Stimulated activated CD4-positive, alpha-beta T cell treated with anti-CD3 and anti-CD28 coated beads, Interleukin-1b, Interleukin-23, amount 100 ng/mL, for 48 hours (primary cell): Measurements from ENCODE around the gene GRAMD1B.
"Not testable (repeated sequence)": the region's sequence is repeated elsewhere in the genome, so short reads cannot be mapped to it uniquely, and the experiment has no call there.

Source experiments
- DNase-seq: peaks from one replicate; pipeline ENCODE4 v3.0.0-alpha.2; 2020

Gene GRAMD1B

DNA sequence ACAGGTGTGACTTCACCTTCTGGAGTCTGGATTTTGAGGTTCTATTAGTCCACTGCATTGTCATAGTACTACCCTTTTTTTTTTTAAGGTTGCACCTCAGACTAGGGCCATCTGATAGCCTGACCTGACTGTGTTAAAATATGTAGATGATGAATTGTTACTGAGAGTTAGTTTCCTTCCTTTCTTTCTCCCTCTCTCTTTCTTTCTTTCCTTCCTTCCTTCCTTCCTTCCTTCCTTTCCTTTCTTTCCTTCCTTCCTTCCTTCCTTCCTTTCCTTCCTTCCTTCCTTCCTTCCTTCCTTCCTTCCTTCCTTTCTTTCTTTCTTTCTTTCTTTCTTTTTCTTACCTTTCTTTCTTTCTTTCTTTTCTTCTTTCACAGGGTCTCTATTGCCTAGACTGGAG lies 83.2 kb downstream of the GRAMD1B start:
- not testable (repeated sequence) for DNase-seq

DNA sequence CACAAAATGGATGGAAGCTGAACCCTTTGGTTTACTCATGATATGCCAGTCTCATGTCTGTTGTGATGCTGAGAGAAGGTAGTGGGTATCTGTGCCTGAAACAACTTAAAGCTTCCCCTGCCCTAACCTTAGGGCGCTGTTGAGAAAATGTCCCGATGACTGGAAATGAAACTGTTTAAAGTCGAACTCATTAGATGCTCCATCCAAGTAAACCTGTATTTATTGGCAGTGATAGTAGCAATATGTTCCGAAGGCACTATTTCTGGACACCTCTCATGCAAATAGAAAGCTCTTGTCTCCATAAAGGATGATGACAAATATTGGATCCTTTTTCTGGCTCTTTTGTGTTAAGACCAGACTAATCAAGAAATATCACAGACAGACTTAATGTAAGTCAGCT lies 86.2 kb downstream of the GRAMD1B start:
- DNase-seq, result no peak

DNA sequence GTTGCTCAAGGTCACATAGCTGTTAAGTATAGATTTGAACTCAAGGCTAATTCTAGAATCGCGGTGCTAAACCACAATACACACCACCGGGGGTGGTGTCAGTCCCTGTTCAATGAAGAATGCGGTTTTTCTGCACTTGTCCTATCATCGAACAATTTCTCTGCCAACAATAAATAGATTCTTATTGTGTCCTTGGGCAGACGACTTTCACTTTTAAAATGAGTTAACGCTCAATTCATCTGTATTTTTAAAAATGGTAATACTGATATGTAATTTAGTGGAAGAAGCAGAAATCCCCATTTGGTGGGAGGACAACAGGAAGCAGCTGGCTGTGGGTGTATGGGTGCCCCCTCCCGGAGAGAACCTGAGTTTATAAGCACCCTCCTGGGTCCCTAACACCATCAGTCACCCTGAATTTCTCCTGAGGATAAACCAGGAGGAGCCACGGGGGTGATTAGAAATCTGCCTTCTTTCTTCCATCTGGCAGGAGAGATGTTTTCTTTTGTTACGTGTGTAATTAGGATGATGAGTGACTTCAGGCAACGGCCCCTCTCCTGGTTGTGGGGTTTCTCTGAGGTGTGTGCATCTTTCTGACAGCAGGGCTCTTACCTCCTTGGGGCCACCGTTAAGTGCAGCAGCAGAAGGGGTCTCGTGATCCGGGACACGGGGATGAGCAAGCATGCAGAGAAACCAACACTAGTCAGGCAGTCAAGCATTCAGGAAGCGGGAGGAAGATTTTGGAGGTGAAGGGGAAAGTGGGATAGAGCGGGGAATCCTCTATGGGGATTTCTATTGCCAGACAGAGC lies 87.7 kb downstream of the GRAMD1B start:
- no peak for DNase-seq

- DNase-seq, result no peak
These were observed 88.5 kb downstream of the GRAMD1B start for GRCh38 chr11:123518496-123519054.

- no peak for DNase-seq
These were observed 89.2 kb downstream of the GRAMD1B start for GRCh38 chr11:123519055-123519796.

DNA sequence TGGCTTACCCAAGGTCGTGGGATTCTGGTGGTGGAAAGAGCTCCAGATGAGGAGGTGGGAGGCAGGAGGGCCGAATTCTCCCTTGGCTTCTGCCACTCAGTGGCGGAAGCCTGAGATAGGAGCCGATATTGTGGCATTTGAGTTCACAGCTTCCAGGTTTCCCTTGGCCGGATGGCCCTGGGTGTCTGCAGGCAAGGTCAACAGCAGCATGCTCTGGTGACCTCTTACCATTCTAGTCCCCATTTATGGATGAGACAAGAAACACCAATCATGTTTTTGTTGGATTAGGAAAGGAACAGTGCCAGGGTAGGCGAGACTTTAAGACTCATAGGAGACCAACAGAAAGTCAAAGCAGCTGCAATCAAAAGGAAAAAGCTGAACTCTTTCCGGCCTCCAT lies 89.7 kb downstream of the GRAMD1B start:
- no peak for DNase-seq

DNA sequence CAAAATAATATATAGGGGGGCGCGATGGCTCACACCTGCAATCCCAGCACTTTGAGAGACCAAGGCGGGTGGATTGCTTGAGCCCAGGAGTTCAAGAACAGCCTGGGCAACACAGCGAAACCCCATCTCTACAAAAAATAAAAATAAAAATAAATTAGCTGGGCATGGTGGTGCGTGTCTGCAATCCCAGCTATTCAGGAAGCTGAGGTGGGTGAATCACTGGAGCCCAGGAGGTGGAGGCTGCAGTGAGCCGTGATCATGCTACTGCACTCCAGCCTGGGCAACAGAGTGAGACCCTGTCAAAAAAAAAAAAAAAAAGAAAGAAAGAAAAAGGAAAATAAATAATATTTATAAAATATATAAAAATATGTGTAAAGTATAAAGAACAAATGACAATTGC lies 90.4 kb downstream of the GRAMD1B start:
- not testable (repeated sequence) for DNase-seq

DNA sequence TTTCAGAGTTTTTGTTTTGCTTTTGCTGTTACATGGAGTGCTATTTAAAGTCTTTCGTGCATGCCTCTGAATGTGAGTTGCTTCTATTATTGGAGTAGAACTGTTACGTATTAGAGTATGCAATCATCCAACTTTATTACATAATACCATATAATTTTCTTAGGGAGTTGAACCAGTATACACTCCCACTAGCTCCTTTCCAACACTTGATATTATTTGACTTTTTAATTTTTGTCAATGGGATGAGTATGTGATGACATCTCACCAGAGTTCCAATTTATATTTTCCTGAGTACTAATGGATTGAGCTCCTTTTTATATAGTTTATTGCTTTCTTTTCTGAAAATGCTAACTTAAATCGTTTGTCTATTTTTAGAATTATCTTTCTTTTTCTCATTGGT lies 90.9 kb downstream of the GRAMD1B start:
- no peak for DNase-seq

GRCh38 chr11:123521930-123522329 lies 91.9 kb downstream of the GRAMD1B start:
- no peak for DNase-seq

DNA sequence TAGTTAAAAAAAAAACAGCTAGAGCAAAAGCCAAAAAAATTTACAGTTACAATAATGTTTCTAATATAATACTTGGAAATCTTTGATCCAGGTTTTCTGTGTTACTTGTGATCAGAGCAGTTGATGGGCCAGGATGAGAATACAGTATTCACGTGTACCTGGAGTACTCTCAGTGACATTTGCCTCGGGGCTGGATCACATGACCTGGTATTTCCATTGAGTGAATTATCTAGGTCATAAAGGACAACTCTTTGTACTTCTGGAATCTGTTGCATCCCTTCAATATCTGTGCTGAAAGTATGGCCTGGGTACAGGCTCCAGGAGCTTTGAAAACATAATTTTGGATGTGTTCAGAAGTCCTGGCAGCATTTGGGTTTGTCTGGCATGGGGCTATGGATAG lies 93.5 kb downstream of the GRAMD1B start:
- DNase-seq, result no peak

DNA sequence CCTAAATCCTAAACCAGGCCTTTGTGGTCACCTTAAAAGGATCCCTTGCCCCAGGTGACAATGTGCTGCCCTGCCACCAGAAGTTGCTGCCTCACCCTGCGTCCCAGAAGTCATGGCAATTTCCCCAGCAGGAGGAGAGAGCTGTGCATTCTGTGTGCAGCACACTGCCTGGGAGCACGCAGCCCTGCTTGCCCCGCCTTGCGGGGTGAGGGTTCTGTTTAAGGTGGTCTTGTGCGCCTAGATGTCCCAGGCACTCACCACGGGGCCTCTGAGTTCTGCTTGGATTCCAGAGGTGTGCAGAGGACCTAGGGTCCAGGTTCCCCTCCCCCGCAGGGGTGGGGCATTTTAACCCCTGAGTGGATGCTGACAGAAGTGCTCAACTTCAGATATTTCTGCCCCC lies 95.0 kb downstream of the GRAMD1B start:
- no peak for DNase-seq

DNA sequence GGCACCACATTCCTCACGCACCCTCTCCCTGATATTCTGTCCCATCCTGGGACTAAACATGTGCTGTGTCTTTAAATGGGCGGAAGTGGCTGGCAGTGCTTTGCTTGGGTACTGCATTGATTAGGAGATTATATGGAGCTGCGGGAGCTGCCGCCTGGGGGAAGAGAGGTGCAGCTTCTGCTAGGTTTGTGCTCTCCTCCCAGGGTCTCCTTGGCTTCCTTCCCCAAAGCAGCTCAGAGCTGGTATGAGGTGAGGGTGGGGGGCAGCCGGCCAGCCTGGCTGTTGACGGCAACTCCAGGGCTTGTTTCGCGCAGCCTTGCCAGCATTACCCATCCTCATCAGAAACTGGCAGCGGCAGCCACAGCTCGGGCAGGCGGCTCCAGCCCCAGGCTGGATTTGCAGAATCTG lies 95.4 kb downstream of the GRAMD1B start:
- DNase-seq, result no peak

- no peak for DNase-seq
These were observed 96.1 kb downstream of the GRAMD1B start for GRCh38 chr11:123526027-123526805.

- no peak for DNase-seq
These were observed 96.8 kb downstream of the GRAMD1B start for GRCh38 chr11:123526918-123527317.

DNA sequence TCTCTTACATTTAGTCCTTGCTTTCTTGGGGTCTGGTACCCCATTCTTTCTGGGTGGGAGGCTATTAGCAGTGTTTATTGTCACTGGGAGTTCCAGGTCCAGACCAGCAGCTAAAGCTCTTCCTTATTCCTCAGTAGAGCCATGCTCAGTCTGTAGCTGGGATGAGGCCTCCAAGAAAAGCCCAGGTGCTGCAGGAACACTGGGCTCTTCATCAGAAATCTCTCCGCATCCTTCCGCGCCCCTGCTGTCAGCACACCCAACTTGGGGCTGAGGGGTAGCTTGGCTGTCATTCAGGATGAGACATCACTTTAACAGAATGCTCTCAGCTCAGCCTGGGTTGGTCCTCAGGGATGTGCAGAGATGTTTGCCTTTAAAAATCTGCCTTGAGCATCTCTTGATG lies 97.5 kb downstream of the GRAMD1B start:
- DNase-seq, result no peak

DNA sequence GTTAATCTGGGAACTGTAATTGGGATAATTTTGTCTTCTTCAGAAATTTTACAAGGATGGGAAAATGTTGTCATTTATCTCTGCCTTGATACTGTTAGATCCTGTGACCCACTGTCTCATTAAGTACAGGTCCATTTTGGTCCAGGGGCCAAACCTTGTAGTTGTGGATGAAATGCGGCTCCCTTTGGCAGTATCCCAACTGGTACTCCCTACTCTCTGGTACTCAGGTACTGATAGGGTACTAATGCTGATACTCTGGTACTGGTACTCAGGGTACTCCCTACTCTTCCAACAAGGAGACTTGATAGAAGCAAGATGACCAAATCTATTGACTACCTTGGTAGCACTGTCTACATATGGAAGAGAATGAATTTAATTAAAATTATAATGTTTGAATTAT lies 97.9 kb downstream of the GRAMD1B start:
- DNase-seq, result no peak

DNA sequence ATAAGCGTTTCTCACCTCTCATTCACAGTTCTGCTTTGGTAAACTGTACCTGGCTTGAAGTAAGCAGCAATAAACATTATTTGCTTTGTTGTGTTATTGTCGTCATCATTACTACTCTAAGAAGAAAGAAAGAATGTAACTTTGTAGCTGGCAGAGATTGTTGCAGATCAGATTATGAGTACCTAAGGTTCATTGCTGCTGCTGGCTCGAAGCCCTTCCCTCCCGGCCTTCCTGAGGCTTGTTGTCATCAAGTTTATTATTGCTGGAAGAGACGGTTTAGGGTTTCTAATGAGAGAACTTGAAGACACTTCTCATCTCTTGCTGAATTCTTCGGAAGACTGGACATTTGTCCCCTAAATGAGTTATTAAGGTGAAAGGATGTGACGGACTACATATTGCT lies 101.3 kb downstream of the GRAMD1B start:
- no peak for DNase-seq

GRCh38 chr11:123532131-123532530 lies 102.1 kb downstream of the GRAMD1B start:
- DNase-seq, result no peak

DNA sequence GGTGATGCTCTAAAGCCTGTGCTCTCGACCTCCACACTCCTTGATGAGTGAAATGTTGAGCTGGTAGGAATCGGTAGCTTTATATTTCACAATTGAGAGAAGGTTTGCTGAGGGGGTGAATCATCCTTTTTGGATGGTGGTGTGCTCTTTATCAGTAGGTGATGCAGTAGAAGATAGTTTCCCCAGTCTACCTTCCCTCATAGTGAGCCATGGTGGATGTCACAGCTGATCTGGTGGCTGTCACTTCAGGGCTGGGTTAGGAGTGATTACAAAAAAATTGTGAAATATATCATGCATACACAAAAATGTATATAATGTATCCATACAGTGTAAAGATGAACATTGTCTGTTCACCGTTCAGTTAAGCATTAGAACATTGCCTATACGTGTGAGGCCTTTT lies 105.3 kb downstream of the GRAMD1B start:
- DNase-seq, result no peak

DNA sequence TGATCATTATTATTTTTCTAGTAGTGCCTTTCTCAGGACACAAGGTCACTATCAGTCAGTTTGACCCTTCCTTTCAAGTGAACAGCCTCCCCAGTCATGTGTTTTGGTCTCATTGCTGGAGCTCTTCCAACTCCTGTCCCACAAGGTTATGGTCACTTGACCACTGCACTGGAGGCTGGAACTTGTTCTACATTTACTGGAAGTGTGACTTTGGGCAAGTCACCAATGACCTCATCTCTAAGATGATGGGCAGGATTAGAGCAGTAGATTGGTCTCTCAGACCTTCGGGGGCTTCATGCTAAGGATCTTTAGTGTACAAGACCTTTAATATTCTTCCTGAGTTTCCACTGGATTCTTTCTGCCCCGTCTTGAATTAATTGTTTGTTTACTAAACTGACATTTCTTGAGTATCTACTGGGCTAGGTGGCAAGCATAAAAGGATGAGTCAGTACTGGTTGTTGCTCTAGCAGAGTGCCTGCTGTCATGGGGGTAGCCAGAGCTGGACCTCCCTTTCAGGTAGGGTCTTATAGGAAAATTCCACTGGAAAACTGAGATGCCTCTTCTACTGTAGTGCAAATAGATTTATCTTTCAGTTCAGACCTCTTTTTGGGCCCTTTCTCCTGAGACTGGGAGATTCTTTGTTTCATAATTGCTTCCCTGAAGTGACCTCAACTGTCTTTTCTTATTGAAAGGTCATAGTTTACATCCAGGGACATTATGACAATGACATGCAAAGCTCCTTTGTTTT lies 106.8 kb downstream of the GRAMD1B start:
- DNase-seq, result no peak

GRCh38 chr11:123537726-123538125 lies 107.7 kb downstream of the GRAMD1B start:
- no peak for DNase-seq

DNA sequence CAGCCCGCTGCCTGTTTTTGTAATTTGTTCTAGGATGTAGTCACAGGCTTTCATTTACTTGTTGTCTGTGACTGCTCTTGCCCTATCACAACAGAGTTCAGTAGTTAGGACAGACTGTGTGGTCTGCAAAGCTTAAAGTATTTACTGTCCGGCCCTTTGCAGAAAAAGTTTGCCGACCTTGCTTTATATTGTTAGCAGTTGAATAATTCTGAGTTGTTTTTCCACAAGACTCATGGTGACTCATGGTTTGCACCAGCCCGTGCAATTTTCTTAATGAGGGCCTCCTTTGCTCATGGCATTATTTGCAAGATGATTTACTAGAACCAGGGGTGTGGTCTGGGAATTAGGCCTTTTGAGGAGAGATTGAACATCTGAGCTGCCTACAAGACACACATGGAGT lies 113.7 kb downstream of the GRAMD1B start:
- DNase-seq, result no peak
